ENCODE measurements around the gene CELF5.

DNA sequence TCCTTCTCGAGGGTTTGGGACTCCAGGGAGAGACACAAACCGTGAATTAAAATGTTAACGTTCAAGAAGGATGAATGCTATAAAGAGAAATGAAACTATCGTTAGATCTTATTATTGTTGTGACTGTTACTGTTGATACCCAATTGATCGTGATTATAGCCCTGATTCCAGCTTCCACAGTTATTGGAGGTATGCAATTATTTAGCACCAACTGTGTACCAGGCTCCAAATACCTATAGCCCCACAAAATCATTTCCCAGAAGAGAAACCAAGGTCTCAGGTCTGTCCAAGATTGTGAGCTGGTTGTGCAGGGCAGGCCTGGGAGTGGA is 111.9 kb downstream of the CELF5 start:
- TF ChIP-seq, protein P1, sequence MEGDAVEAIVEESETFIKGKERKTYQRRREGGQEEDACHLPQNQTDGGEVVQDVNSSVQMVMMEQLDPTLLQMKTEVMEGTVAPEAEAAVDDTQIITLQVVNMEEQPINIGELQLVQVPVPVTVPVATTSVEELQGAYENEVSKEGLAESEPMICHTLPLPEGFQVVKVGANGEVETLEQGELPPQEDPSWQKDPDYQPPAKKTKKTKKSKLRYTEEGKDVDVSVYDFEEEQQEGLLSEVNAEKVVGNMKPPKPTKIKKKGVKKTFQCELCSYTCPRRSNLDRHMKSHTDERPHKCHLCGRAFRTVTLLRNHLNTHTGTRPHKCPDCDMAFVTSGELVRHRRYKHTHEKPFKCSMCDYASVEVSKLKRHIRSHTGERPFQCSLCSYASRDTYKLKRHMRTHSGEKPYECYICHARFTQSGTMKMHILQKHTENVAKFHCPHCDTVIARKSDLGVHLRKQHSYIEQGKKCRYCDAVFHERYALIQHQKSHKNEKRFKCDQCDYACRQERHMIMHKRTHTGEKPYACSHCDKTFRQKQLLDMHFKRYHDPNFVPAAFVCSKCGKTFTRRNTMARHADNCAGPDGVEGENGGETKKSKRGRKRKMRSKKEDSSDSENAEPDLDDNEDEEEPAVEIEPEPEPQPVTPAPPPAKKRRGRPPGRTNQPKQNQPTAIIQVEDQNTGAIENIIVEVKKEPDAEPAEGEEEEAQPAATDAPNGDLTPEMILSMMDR (IDR thresholded peaks at IDR 0.05), result no peak
- no peak for TF ChIP-seq TCF7L2 (IDR thresholded peaks at IDR 0.05; ENCODE audit: low read depth, low read length)
